ENCODE data around the gene AUP1. TPM values are rescaled to one million over a fixed set of nuclear protein-coding genes. Genes with fewer than 3 reads are reported as not detected.

The AUP1 gene
- total RNA-seq, 2 experiments from 2014 or later: 118 to 119 TPM

- H3K4me1 Mint-ChIP-seq: peaks cover 51% of the 10 kb centered on the region
- CTCF ChIA-PET: interaction anchor here (0.8 to 8.2 kb wide), 22 partner anchors 8 to 475 kb away, joined by 3 to 107 read pairs (median 7); partner anchors contain the start of genes AUP1, C2orf81, DQX1 and HTRA2
- POLR2A ChIA-PET: interaction anchor here (0.6 to 4.7 kb wide), 25 partner anchors 9 to 362 kb away, joined by 3 to 103 read pairs (median 9); partner anchors contain the start of genes AUP1, DOK1, DQX1 and HTRA2
- H3K36me3 Mint-ChIP-seq (ENCODE audit: low read depth): peaks cover 43% of the 10 kb centered on the region
- peak; percentile 62 for DNase-seq
- H3K4me3 Mint-ChIP-seq: peak overlapping the region; percentile 99
- H3K9me3 Mint-ChIP-seq: no peaks in the 10 kb centered on the region
- H3K27me3 Mint-ChIP-seq: no peaks in the 10 kb centered on the region
- H3K27ac Mint-ChIP-seq: peak overlapping the region; percentile 98
Observed at GRCh38 chr2:74481961-74482800, 47.3 kb downstream of the AUP1 start.

GRCh38 chr2:74481431-74481830, 48.1 kb downstream of the AUP1 start:
- Mint-ChIP-seq H3K27me3 (no peaks in the 10 kb centered on the region), H3K4me1 (peaks cover 49% of the 10 kb centered on the region), H3K9me3 (no peaks in the 10 kb centered on the region), H3K27ac (peak overlapping the region; percentile 49), H3K4me3 (peak overlapping the region; percentile 99), H3K36me3 (ENCODE audit: low read depth) (peaks cover 42% of the 10 kb centered on the region)
- ChIA-PET POLR2A (interaction anchor here (0.9 to 4.7 kb wide), 15 partner anchors 9 to 106 kb away, joined by 3 to 103 read pairs (median 20); partner anchors contain the start of genes AUP1, HTRA2, INO80B and LBX2), CTCF (interaction anchor here (1.5 to 8.2 kb wide), 11 partner anchors 9 to 106 kb away, joined by 5 to 107 read pairs (median 9); partner anchors contain the start of genes AUP1, C2orf81, DQX1 and HTRA2)
- no peak for DNase-seq

Other genes with a start within 250 kb of the AUP1 start
- gene SLC4A5, start 186.3 kb downstream of the AUP1 start, total RNA-seq: 1 to 10 TPM; 2.5 to 3.4 TPM
- gene DCTN1, start 149.4 kb downstream of the AUP1 start, total RNA-seq: 10 to 100 TPM; 88.9 to 99.7 TPM
- 1 to 10 TPM; 1.2 to 1.6 TPM for gene C2orf81, start 108.1 kb downstream of the AUP1 start, total RNA-seq
- gene WDR54, start 108.0 kb downstream of the AUP1 start, total RNA-seq: 100 to 1,000 TPM; 102 to 105 TPM
- gene RTKN, start 87.8 kb downstream of the AUP1 start, total RNA-seq: 1 to 10 TPM; 1.1 TPM
- 10 to 100 TPM; 39.8 to 40.3 TPM for gene INO80B, start 74.6 kb downstream of the AUP1 start, total RNA-seq
- gene WBP1, start 71.3 kb downstream of the AUP1 start, total RNA-seq: 10 to 100 TPM; 58.3 to 60.4 TPM
- 10 to 100 TPM; 70.3 to 73.1 TPM for gene MOGS, start 64.3 kb downstream of the AUP1 start, total RNA-seq
- 100 to 1,000 TPM; 115 to 126 TPM for gene MRPL53, start 57.0 kb downstream of the AUP1 start, total RNA-seq
- gene CCDC142, start 46.7 kb downstream of the AUP1 start, total RNA-seq: 10 to 100 TPM; 20.9 to 25.0 TPM
- gene TTC31, start 46.6 kb downstream of the AUP1 start, total RNA-seq: 10 to 100 TPM; 42.3 to 42.9 TPM
- 1 to 10 TPM; 1.2 to 1.8 TPM for gene LBX2, start 30.1 kb downstream of the AUP1 start, total RNA-seq
- gene PCGF1, start 22.0 kb downstream of the AUP1 start, total RNA-seq: 10 to 100 TPM; 23.0 to 31.4 TPM
- gene TLX2, start 15.3 kb downstream of the AUP1 start, total RNA-seq: 1 to 10 TPM; 2.6 to 3.3 TPM
- under 1 TPM; 0.33 to 0.45 TPM for gene DQX1, start 3.5 kb downstream of the AUP1 start, total RNA-seq
- gene HTRA2, start 227 bp upstream of the AUP1 start, total RNA-seq: 10 to 100 TPM; 49.2 to 51.1 TPM
- gene LOXL3, start 24.2 kb upstream of the AUP1 start, total RNA-seq: under 1 TPM; 0.60 to 0.70 TPM
- 10 to 100 TPM; 45.2 to 46.8 TPM for gene DOK1, start 25.0 kb upstream of the AUP1 start, total RNA-seq
- gene M1AP, start 118.6 kb upstream of the AUP1 start, total RNA-seq: not detected
- gene SEMA4F, start 124.5 kb upstream of the AUP1 start, total RNA-seq: 1 to 10 TPM; 6.6 to 8.2 TPM

Data from activated CD4-positive, alpha-beta memory T cell treated with anti-CD3 and anti-CD28 coated beads, Interleukin-2, amount 10 ng/mL, durations not matched to agents 7 days and 5 days (primary cell).